ENCODE data around the gene PKIG.

DNA sequence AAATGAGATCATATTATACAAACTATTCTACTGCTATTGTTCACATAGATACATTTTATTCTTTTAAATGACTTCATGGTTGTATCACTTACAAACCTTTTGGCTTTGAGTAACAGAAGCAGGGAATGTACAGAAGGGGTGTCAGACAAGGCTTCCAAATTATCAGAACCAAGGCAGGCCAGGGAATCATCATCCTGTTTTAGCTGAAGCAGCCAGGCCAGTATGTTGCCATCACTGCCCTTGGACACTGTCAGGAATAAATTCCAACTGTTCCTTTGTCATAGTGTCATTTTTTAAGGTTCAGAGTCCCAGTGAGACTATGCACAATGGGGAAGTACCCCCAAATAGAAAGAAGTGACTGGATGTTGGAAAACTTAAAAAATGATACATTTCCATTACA lies 23.1 kb upstream of the PKIG start:
- no peak for TF ChIP-seq POLR2A (IDR thresholded peaks at IDR 0.05)
- TF ChIP-seq, protein P1, sequence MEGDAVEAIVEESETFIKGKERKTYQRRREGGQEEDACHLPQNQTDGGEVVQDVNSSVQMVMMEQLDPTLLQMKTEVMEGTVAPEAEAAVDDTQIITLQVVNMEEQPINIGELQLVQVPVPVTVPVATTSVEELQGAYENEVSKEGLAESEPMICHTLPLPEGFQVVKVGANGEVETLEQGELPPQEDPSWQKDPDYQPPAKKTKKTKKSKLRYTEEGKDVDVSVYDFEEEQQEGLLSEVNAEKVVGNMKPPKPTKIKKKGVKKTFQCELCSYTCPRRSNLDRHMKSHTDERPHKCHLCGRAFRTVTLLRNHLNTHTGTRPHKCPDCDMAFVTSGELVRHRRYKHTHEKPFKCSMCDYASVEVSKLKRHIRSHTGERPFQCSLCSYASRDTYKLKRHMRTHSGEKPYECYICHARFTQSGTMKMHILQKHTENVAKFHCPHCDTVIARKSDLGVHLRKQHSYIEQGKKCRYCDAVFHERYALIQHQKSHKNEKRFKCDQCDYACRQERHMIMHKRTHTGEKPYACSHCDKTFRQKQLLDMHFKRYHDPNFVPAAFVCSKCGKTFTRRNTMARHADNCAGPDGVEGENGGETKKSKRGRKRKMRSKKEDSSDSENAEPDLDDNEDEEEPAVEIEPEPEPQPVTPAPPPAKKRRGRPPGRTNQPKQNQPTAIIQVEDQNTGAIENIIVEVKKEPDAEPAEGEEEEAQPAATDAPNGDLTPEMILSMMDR (IDR thresholded peaks at IDR 0.05): no peak

All from sigmoid colon (tissue), 3 donors.